Activated naive CD4-positive, alpha-beta T cell treated with anti-CD3 and anti-CD28 coated beads, Interleukin-2, amount 50 U/mL, for 72 hours (primary cell): ENCODE results near the gene TEX19. TPM values are rescaled to one million over a fixed set of nuclear protein-coding genes. Genes with fewer than 3 reads are reported as not detected.
"Not testable (repeated sequence)": the region's sequence is repeated elsewhere in the genome, so short reads cannot be mapped to it uniquely, and the experiment has no call there.

ENCODE experiments used
- ATAC-seq, 2 donors: fragments of 150-1000 bp; cut with Tn5 transposase; 2 replicates each; pipeline ENCODE4 v1.10.0; 2021; ENCODE audit warnings: mild to moderate bottlenecking in 2 of 2, moderate library complexity in 2 of 2
- DNase-seq, 2 donors: peaks; one replicate each; pipeline ENCODE4 v3.0.0; 2021 to 2022; ENCODE audit warnings: low spot score in 2 of 2
- H3K27ac Mint-ChIP-seq, 2 donors: one replicate each; pipeline ENCODE4 v1.8.0; 2022; ENCODE audit warnings: mild to moderate bottlenecking in 2 of 2, mixed read lengths in 2 of 2
- H3K36me3 Mint-ChIP-seq, 2 donors: one replicate each; pipeline ENCODE4 v1.8.0; 2022; ENCODE audit warnings: mixed read lengths in 2 of 2
- H3K9me3 Mint-ChIP-seq, 2 donors: one replicate each; pipeline ENCODE4 v1.8.0; 2022; ENCODE audit warnings: mixed read lengths in 2 of 2
- total RNA-seq, 2 donors: library from RNA; stranded (reverse); gene quantifications; one replicate each; pipeline ENCODE4 v1.2.3, GENCODE V29; 2022

The TEX19 gene
- total RNA-seq, 2 donors from 2014 or later: 0.18 to 0.41 TPM

- ATAC-seq (no peak), DNase-seq (no peak)
- no peaks in the 10 kb centered on the region for H3K9me3 Mint-ChIP-seq
- no peaks in the 10 kb centered on the region for H3K36me3 Mint-ChIP-seq
- no peak overlapping the region for H3K27ac Mint-ChIP-seq
Measured at GRCh38 chr17:82376042-82376730, 17.1 kb downstream of the TEX19 start.

GRCh38 chr17:82377294-82377693 is 18.2 kb downstream of the TEX19 start:
- not testable (repeated sequence) for ATAC-seq, H3K36me3 Mint-ChIP-seq, H3K9me3 Mint-ChIP-seq, H3K27ac Mint-ChIP-seq, DNase-seq

DNA sequence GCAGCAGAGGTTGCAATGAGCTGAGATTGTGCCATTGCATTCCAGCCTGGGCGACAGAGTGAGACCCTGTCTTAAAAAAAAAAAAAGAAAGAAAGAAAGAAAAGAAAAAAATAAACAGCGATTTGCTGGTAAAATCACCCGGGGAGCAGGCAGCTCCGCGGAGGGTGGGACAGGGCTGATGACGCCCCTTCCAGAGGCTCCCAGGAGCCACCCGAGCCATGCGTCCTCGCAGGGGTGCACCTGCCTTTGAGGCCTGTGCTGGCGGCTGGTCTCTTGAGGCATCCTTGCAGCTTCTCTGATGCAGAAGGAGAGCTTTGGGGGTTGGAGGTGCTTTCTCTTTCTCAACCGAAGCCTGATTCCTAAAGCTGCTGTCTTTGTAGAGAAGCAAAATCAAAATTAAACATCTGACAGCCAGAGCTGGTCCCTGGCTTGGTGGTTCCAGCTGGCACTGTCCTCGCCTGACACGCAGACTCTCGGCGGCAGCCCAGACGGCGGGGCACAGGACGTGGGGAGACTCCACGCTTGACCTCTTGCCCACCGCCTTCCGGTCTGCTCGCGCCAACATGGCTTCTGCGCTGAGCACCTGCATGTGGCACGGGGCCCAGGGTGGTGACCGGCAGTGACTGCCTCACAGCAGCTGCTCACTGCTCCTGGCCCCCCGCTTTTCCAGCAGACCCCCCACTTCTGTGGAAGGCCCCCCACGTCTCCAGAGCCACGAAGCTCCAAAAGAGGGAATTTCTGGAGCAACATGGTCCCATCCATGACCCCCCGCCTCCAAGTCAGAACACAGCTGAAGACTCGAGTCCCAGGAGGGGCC is 19.1 kb downstream of the TEX19 start:
- Mint-ChIP-seq H3K36me3 (no peaks in the 10 kb centered on the region), H3K27ac (no peak overlapping the region), H3K9me3 (no peaks in the 10 kb centered on the region)
- ATAC-seq (no peak), DNase-seq (no peak)

DNA sequence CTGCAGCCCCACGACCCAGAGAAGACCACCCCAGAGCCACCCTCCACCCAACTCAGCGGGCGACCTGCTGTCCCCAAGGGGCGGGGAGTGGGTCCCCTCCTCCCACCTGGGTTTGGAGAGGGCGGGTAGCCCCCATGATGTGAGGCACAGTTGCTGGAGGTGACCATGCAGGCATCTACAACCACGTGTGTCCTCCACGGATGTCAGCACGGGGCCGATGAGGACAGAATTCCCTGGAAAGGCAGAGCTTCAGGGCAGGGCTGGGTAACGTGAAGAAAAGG is 19.6 kb downstream of the TEX19 start:
- H3K27ac Mint-ChIP-seq: no peak overlapping the region
- DNase-seq (no peak), ATAC-seq (no peak)
- H3K9me3 Mint-ChIP-seq: no peaks in the 10 kb centered on the region
- H3K36me3 Mint-ChIP-seq: no peaks in the 10 kb centered on the region

GRCh38 chr17:82380860-82381702 is 22.0 kb downstream of the TEX19 start:
- DNase-seq: no peak
- Mint-ChIP-seq H3K27ac (no peak overlapping the region), H3K36me3 (no peaks in the 10 kb centered on the region), H3K9me3 (no peaks in the 10 kb centered on the region)
- peak in 1 of 2 donors; percentile 27 for ATAC-seq

- not testable (repeated sequence) for H3K27ac Mint-ChIP-seq, ATAC-seq, H3K9me3 Mint-ChIP-seq
Measured at GRCh38 chr17:82381703-82382009, 22.6 kb downstream of the TEX19 start.

DNA sequence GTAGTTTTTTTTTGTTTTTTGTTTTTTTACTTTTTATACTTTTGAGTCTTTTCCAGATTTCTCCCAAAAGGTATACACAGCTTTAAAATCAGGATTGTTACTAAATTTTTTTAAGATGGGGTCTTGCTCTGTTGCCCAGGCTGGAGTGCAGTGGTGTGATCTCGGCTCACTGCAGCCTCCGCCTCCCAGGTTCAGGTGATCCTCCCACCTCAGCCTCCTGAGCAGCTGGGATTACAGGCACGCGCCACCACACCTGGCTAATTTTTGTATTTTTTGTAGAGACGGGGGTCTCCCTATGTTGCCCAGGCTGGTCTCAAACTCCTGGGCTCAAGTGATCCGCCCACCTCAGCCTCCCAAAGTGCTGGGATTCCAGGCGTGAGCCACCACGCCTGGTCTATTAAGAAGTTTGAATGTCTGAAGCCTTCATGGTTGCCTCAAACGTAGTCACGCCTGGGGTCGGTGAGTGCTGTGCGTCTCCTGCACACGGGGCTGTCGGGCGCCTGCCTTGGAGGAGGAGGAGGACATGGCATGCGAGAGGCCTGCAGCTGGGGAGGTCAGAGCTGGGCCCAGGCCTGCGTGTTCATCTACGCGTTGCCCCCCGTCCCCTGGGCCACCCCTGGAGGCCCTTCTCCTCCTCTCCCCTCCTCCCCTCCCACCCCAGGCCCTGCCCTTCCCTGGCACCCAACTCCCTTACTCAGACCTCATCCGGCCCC is 23.3 kb downstream of the TEX19 start:
- DNase-seq, H3K36me3 Mint-ChIP-seq, H3K9me3 Mint-ChIP-seq, H3K27ac Mint-ChIP-seq, ATAC-seq: not testable (repeated sequence)

More at GRCh38 chr17:82381703-82382009, 22.6 kb downstream of the TEX19 start:
- not testable (repeated sequence) for DNase-seq, H3K36me3 Mint-ChIP-seq

DNA sequence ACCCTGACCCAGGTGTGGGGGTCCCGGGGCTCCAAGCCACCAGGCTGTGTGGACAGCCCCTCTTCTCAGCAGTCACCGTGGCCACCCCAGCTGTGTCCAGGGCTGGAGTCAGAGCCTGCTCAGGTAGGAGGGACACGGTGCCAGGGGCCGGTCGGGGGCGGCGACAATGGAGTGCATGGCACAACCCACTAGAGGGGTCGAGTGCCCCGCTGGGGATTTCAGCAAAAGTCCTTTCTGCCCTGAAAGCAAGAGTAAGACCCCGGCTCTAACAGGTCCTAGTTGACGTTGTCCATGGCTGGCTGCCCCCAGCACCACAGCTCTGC is 23.8 kb downstream of the TEX19 start:
- no peak for DNase-seq
- Mint-ChIP-seq H3K27ac (no peak overlapping the region), H3K9me3 (no peaks in the 10 kb centered on the region), H3K36me3 (no peaks in the 10 kb centered on the region)
- no peak for ATAC-seq

DNA sequence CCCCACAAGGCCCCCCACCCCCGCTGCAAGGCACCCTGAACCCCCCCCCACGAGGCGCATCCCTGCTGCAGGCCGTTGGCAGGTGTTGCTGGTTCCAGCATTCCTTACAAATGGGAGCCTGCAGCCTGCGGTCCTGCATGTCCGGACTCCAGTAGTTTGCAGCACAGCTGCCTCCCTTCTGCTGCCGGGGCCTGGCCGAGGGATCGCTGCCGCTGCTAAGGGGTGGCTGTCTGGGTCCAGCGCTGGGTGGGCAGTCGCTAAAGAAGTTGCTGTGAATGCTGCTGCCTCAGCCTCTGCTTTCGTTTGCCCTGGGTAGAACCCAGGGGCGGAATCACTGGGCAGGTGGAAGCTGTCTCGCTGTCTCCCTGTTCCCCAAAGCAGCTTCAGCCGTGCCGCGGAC is 24.4 kb downstream of the TEX19 start:
- DNase-seq (no peak), ATAC-seq (no peak)
- Mint-ChIP-seq H3K36me3 (no peaks in the 10 kb centered on the region), H3K27ac (no peak overlapping the region), H3K9me3 (no peaks in the 10 kb centered on the region)

- ATAC-seq (no peak), DNase-seq (no peak)
- Mint-ChIP-seq H3K9me3 (no peaks in the 10 kb centered on the region), H3K27ac (no peak overlapping the region), H3K36me3 (no peaks in the 10 kb centered on the region)
Measured at GRCh38 chr17:82384051-82384729, 25.1 kb downstream of the TEX19 start.

GRCh38 chr17:82384730-82385481 is 25.9 kb downstream of the TEX19 start:
- ATAC-seq (no peak), DNase-seq (no peak)
- Mint-ChIP-seq H3K27ac (no peak overlapping the region), H3K9me3 (no peaks in the 10 kb centered on the region), H3K36me3 (no peaks in the 10 kb centered on the region)

DNA sequence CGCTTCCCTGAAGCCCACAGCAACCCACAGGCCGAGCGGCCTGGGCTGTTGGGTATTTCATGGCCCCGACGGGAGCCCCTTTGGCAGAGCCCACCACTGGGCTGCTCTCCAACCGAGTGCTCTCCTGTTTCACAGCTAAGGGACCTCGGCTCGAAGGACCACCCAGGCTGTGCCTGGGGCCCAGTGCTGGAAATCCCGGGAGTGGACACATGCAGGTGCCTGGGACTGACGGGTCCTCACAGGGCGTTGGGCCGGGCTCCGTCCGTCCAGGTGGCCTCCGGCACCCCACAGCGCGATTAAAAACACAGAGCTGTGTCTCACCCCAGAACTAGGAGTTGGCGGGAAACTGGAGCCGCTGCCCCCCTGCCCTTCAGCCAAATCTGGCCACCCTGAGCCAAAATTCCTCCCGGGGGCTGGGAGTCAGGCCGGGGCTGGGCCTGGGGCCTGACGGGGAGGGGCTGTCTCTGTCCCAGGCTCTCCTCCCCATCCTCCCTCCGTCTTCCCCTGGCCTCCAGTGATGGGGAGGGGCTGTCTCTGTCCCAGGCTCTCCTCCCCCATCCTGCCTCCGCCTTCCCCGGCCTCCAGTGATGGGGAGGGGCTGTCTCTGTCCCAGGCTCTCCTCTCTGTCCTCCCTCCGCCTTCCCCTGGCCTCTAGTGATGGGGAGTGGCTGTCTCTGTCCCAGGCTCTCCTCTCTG is 26.7 kb downstream of the TEX19 start:
- no peaks in the 10 kb centered on the region for H3K9me3 Mint-ChIP-seq
- H3K36me3 Mint-ChIP-seq: no peaks in the 10 kb centered on the region
- ATAC-seq (no peak), DNase-seq (no peak)
- no peak overlapping the region for H3K27ac Mint-ChIP-seq

DNA sequence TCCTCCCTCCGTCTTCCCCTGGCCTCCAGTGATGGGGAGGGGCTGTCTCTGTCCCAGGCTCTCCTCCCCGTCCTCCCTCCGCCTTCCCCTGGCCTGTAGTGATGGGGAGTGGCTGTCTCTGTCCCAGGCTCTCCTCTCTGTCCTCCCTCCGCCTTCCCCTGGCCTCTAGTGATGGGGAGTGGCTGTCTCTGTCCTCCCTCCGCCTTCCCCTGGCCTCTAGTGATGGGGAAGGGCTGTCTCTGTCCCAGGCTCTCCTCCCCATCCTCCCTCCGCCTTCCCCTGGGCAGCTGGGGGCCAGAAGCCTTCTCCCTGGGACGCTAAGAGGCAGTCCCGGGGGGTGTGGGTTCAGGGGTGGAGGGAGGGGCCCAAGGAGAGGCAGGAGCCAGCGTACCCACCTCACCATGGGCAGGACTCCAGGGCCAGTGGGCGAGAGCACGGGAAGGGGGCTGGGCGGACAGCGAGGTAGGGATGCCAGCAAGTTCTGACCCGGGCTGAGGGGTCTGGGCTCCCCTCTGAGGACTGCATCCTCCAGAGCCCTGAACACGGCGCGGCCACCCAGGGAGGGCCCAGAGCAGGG is 27.3 kb downstream of the TEX19 start:
- H3K36me3 Mint-ChIP-seq: no peaks in the 10 kb centered on the region
- H3K9me3 Mint-ChIP-seq: no peaks in the 10 kb centered on the region
- no peak overlapping the region for H3K27ac Mint-ChIP-seq
- DNase-seq (no peak), ATAC-seq (no peak)

DNA sequence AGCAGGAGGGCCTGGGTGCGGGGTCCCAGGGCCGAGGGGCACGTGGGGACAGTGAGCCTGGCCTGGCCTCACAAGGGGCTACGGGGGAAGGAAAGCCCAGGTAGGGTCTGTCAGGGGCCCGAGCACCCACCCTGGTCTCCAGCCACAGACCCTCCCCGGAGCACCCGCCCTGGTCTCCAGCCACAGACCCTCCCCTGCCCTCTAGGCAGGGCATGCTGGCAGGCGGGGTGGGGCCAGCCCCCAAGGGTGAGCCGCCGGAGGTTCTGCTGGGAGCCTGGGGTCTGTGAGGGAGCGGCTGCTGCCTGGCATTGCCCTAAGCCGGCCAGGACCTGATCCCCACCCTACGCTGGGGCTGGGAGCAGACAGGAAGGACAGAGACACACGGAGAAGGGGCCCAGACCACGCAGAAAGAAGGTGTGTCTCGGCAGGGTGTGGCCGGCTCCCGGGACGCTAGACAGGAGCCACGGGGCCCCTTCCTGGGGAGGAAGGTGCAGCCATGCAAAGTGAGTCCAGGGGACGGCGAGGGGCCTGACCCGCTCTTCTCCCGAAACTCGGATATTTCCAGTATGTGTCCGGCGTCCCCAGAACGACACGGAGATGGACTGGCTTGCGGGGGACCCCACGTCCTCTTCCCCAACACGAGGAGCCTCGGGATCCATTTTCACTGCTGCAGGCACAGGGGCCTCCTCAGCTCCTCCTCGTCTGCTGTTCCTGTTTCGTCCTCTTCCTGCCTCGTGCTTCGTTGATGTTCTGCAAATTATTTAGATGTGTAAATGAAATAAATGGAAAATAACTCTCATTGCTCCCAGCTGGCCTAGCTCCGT is 28.0 kb downstream of the TEX19 start:
- no peaks in the 10 kb centered on the region for H3K9me3 Mint-ChIP-seq
- no peak overlapping the region for H3K27ac Mint-ChIP-seq
- H3K36me3 Mint-ChIP-seq: no peaks in the 10 kb centered on the region
- DNase-seq (no peak), ATAC-seq (no peak)
